Measurements from ENCODE around the gene TCN2.

The TCN2 gene

GRCh38 chr22:30596199-30596598 is 10.8 kb upstream of the TCN2 start:
- H3K4me3 ChIP-seq (ENCODE audit: low read depth, low read length) = no peak overlapping the region
- H3K9me3 ChIP-seq (ENCODE audit: insufficient read depth, low read depth, low read length) = no peaks in the 10 kb centered on the region
- H2BK12ac ChIP-seq (ENCODE audit: low read length) = no peak overlapping the region
- H3K27ac ChIP-seq (ENCODE audit: low read depth, low read length) = no peak overlapping the region
- no peak overlapping the region for H3K4me2 ChIP-seq (ENCODE audit: low read length)
- H2AK5ac ChIP-seq (ENCODE audit: low read length) = no peak overlapping the region
- WGBS (ENCODE audit: extremely low coverage, insufficient coverage, insufficient read length) = no CpG with 5 or more reads among the region's 2 CpGs
- H3K9ac ChIP-seq (ENCODE audit: low read length) = no peak overlapping the region
- H4K8ac ChIP-seq (ENCODE audit: low read depth, low read length) = no peak overlapping the region
- no peaks in the 10 kb centered on the region for H3K79me1 ChIP-seq (ENCODE audit: low read length)
- no peak overlapping the region for H2AFZ ChIP-seq (ENCODE audit: insufficient read depth, low read length, poor library complexity)
- H3K27me3 ChIP-seq (ENCODE audit: insufficient read depth, low read length) = no peaks in the 10 kb centered on the region
- peaks cover 3% of the 10 kb centered on the region for H3K79me2 ChIP-seq (ENCODE audit: control insufficient read depth, insufficient read depth, low read length, poor library complexity)
- H3K36me3 ChIP-seq (ENCODE audit: control insufficient read depth in 1 of 2, insufficient read depth in 2 of 2, low read length in 2 of 2) = no peaks in the 10 kb centered on the region
- no peak overlapping the region for H2BK120ac ChIP-seq (ENCODE audit: insufficient read depth, low read length, poor library complexity)
- H3K4me1 ChIP-seq (ENCODE audit: control insufficient read depth in 1 of 2, insufficient read depth in 2 of 2, low read length in 2 of 2) = peaks cover 0 to under 1% of the 10 kb centered on the region in 2 experiments
- no peak overlapping the region for H3K18ac ChIP-seq (ENCODE audit: low read length)
- H4K91ac ChIP-seq (ENCODE audit: low read depth, low read length) = no peak overlapping the region
- no peak overlapping the region for H3K23ac ChIP-seq (ENCODE audit: low read length)
- no peak overlapping the region for H3K14ac ChIP-seq (ENCODE audit: low read length)
- no peak for DNase-seq
- H4K12ac ChIP-seq (ENCODE audit: low read depth, low read length) = no peak overlapping the region
- no peak overlapping the region for H3K4ac ChIP-seq (ENCODE audit: low read depth, low read length)
- H2BK5ac ChIP-seq (ENCODE audit: low read depth, low read length, poor library complexity) = no peak overlapping the region

GRCh38 chr22:30596886-30597285 is 10.1 kb upstream of the TCN2 start:
- Histone ChIP-seq H2BK12ac (ENCODE audit: low read length) (no peak overlapping the region), H3K4me1 (ENCODE audit: control insufficient read depth in 1 of 2, insufficient read depth in 2 of 2, low read length in 2 of 2) (no peaks in the 10 kb centered on the region), H3K14ac (ENCODE audit: low read length) (no peak overlapping the region), H2BK120ac (ENCODE audit: insufficient read depth, low read length, poor library complexity) (no peak overlapping the region), H3K79me2 (ENCODE audit: control insufficient read depth, insufficient read depth, low read length, poor library complexity) (no peaks in the 10 kb centered on the region), H3K27ac (ENCODE audit: low read depth, low read length) (no peak overlapping the region), H3K4ac (ENCODE audit: low read depth, low read length) (no peak overlapping the region), H2AK5ac (ENCODE audit: low read length) (no peak overlapping the region), H3K27me3 (ENCODE audit: insufficient read depth, low read length) (no peaks in the 10 kb centered on the region), H3K18ac (ENCODE audit: low read length) (no peak overlapping the region), H4K12ac (ENCODE audit: low read depth, low read length) (no peak overlapping the region), H3K9ac (ENCODE audit: low read length) (no peak overlapping the region), H3K4me3 (ENCODE audit: low read depth, low read length) (no peak overlapping the region), H3K9me3 (ENCODE audit: insufficient read depth, low read depth, low read length) (no peaks in the 10 kb centered on the region), H3K4me2 (ENCODE audit: low read length) (no peak overlapping the region), H3K79me1 (ENCODE audit: low read length) (no peaks in the 10 kb centered on the region), H2AFZ (ENCODE audit: insufficient read depth, low read length, poor library complexity) (no peak overlapping the region), H4K91ac (ENCODE audit: low read depth, low read length) (no peak overlapping the region), H4K8ac (ENCODE audit: low read depth, low read length) (no peak overlapping the region), H3K23ac (ENCODE audit: low read length) (no peak overlapping the region), H3K36me3 (ENCODE audit: control insufficient read depth in 1 of 2, insufficient read depth in 2 of 2, low read length in 2 of 2) (no peaks in the 10 kb centered on the region), H2BK5ac (ENCODE audit: low read depth, low read length, poor library complexity) (no peak overlapping the region)
- WGBS (ENCODE audit: extremely low coverage, insufficient coverage, insufficient read length) = no CpG with 5 or more reads among the region's 29 CpGs
- DNase-seq = no peak

- Histone ChIP-seq H3K23ac (ENCODE audit: low read length) (no peak overlapping the region), H3K9ac (ENCODE audit: low read length) (no peak overlapping the region), H3K4me2 (ENCODE audit: low read length) (no peak overlapping the region), H3K18ac (ENCODE audit: low read length) (no peak overlapping the region), H3K27ac (ENCODE audit: low read depth, low read length) (no peak overlapping the region), H3K4me1 (ENCODE audit: control insufficient read depth in 1 of 2, insufficient read depth in 2 of 2, low read length in 2 of 2) (no peaks in the 10 kb centered on the region), H3K9me3 (ENCODE audit: insufficient read depth, low read depth, low read length) (no peaks in the 10 kb centered on the region), H3K14ac (ENCODE audit: low read length) (no peak overlapping the region), H3K4me3 (ENCODE audit: low read depth, low read length) (no peak overlapping the region), H2BK120ac (ENCODE audit: insufficient read depth, low read length, poor library complexity) (no peak overlapping the region), H3K27me3 (ENCODE audit: insufficient read depth, low read length) (no peaks in the 10 kb centered on the region), H3K4ac (ENCODE audit: low read depth, low read length) (no peak overlapping the region), H2AK5ac (ENCODE audit: low read length) (no peak overlapping the region), H2BK12ac (ENCODE audit: low read length) (no peak overlapping the region), H3K79me1 (ENCODE audit: low read length) (no peaks in the 10 kb centered on the region), H3K36me3 (ENCODE audit: control insufficient read depth in 1 of 2, insufficient read depth in 2 of 2, low read length in 2 of 2) (no peaks in the 10 kb centered on the region), H4K91ac (ENCODE audit: low read depth, low read length) (no peak overlapping the region), H2AFZ (ENCODE audit: insufficient read depth, low read length, poor library complexity) (no peak overlapping the region), H4K8ac (ENCODE audit: low read depth, low read length) (no peak overlapping the region), H3K79me2 (ENCODE audit: control insufficient read depth, insufficient read depth, low read length, poor library complexity) (no peaks in the 10 kb centered on the region), H4K12ac (ENCODE audit: low read depth, low read length) (no peak overlapping the region), H2BK5ac (ENCODE audit: low read depth, low read length, poor library complexity) (no peak overlapping the region)
- DNase-seq = no peak
- no CpG with 5 or more reads among the region's 3 CpGs for WGBS (ENCODE audit: extremely low coverage, insufficient coverage, insufficient read length)
These were observed 8.0 kb upstream of the TCN2 start for GRCh38 chr22:30598986-30599385.

- Histone ChIP-seq H3K9ac (ENCODE audit: low read length) (no peak overlapping the region), H3K27me3 (ENCODE audit: insufficient read depth, low read length) (no peaks in the 10 kb centered on the region), H3K18ac (ENCODE audit: low read length) (no peak overlapping the region), H2BK5ac (ENCODE audit: low read depth, low read length, poor library complexity) (no peak overlapping the region), H3K4me3 (ENCODE audit: low read depth, low read length) (no peak overlapping the region), H3K14ac (ENCODE audit: low read length) (no peak overlapping the region), H3K4me1 (ENCODE audit: control insufficient read depth in 1 of 2, insufficient read depth in 2 of 2, low read length in 2 of 2) (no peaks in the 10 kb centered on the region), H3K79me2 (ENCODE audit: control insufficient read depth, insufficient read depth, low read length, poor library complexity) (no peaks in the 10 kb centered on the region), H3K4ac (ENCODE audit: low read depth, low read length) (no peak overlapping the region), H2BK120ac (ENCODE audit: insufficient read depth, low read length, poor library complexity) (no peak overlapping the region), H3K27ac (ENCODE audit: low read depth, low read length) (no peak overlapping the region), H2BK12ac (ENCODE audit: low read length) (no peak overlapping the region), H3K79me1 (ENCODE audit: low read length) (no peaks in the 10 kb centered on the region), H2AK5ac (ENCODE audit: low read length) (no peak overlapping the region), H3K23ac (ENCODE audit: low read length) (no peak overlapping the region), H3K9me3 (ENCODE audit: insufficient read depth, low read depth, low read length) (no peaks in the 10 kb centered on the region), H4K12ac (ENCODE audit: low read depth, low read length) (no peak overlapping the region), H3K4me2 (ENCODE audit: low read length) (no peak overlapping the region), H4K8ac (ENCODE audit: low read depth, low read length) (no peak overlapping the region), H4K91ac (ENCODE audit: low read depth, low read length) (no peak overlapping the region), H3K36me3 (ENCODE audit: control insufficient read depth in 1 of 2, insufficient read depth in 2 of 2, low read length in 2 of 2) (no peaks in the 10 kb centered on the region), H2AFZ (ENCODE audit: insufficient read depth, low read length, poor library complexity) (no peak overlapping the region)
- DNase-seq = no peak
- no CpG with 5 or more reads among the region's 3 CpGs for WGBS (ENCODE audit: extremely low coverage, insufficient coverage, insufficient read length)
These were observed 6.1 kb upstream of the TCN2 start for GRCh38 chr22:30600921-30601320.

Data from trophoblast cell (in vitro differentiated cells and primary cell).